Gastrocnemius medialis (tissue), 4 donors: ENCODE data around the gene NT5E.

Experiments
- POLR2A ChIP-seq, 2 donors: fragments of 450-650 bp; IDR thresholded peaks; one replicate each; pipeline ENCODE4 v1.6.1; 2017; ENCODE audit warnings: antibody characterized with exemption in 2 of 2, mild to moderate bottlenecking in 2 of 2, moderate library complexity in 2 of 2
- TF ChIP-seq, protein P1 (sequence below), 5 experiments: fragments of 450-650 bp in 3 of 5; fragments of 200-600 bp in 2 of 5; sonication (generic) in 2 of 5; IDR thresholded peaks in 4 of 5; conservative IDR thresholded peaks in 1 of 5; 1 replicate in 4 of 5; 2 replicates in 1 of 5; pipeline ENCODE4 v1.5.1; 2016 to 2019; ENCODE audit warnings: antibody characterized with exemption in 5 of 5, mild to moderate bottlenecking in 3 of 5, moderate library complexity in 3 of 5

DNA sequence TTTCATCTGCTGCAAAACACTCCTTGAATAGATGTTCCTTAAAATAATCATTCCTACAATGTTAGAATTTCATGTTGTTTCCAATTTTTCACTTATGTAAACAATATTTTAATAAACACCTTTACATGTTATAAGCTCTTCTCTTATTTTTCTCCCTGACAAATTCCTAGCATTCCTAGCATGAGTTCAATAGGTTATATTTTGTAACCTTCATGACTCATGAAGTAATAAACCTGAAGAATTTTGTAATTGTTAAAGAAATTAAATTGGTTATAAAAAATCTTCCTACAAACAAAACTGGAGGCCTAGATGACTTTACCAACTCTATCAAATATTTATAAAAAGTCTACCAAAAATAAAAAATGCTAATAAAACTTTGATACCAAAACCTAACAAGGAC is 66.3 kb downstream of the NT5E start:
- TF ChIP-seq, protein P1, sequence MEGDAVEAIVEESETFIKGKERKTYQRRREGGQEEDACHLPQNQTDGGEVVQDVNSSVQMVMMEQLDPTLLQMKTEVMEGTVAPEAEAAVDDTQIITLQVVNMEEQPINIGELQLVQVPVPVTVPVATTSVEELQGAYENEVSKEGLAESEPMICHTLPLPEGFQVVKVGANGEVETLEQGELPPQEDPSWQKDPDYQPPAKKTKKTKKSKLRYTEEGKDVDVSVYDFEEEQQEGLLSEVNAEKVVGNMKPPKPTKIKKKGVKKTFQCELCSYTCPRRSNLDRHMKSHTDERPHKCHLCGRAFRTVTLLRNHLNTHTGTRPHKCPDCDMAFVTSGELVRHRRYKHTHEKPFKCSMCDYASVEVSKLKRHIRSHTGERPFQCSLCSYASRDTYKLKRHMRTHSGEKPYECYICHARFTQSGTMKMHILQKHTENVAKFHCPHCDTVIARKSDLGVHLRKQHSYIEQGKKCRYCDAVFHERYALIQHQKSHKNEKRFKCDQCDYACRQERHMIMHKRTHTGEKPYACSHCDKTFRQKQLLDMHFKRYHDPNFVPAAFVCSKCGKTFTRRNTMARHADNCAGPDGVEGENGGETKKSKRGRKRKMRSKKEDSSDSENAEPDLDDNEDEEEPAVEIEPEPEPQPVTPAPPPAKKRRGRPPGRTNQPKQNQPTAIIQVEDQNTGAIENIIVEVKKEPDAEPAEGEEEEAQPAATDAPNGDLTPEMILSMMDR (IDR thresholded peaks at IDR 0.05 in 4 of 5, conservative IDR thresholded peaks at IDR 0.05 in 1 of 5) = no peak
- no peak for TF ChIP-seq POLR2A (IDR thresholded peaks at IDR 0.05)
